Loucy (cell line): ENCODE data around the gene ATG4A.

Experiments
- H2AFZ ChIP-seq: fragments of 200-600 bp; sonication (generic); 2 replicates; pipeline ENCODE4 v1.6.0; 2016; ENCODE audit warnings: antibody characterized with exemption, mild to moderate bottlenecking, low read length, moderate library complexity
- H3F3A ChIP-seq: fragments of 200-600 bp; 2 replicates; pipeline ENCODE4 v1.6.0; 2016; ENCODE audit warnings: antibody characterized with exemption, low read depth, mild to moderate bottlenecking
- H3K27me3 ChIP-seq: fragments of 200-600 bp; sonication (generic); 2 replicates; pipeline ENCODE4 v1.6.1; 2014; ENCODE audit warnings: low read length, mild to moderate bottlenecking; ENCODE audit not compliant: insufficient read depth, poor library complexity, severe bottlenecking
- H3K36me3 ChIP-seq: fragments of 200-600 bp; sonication (generic); 2 replicates; pipeline ENCODE4 v1.6.1; 2016; ENCODE audit warnings: low read length; ENCODE audit not compliant: insufficient read depth
- H3K4me1 ChIP-seq: fragments of 200-600 bp; sonication (generic); 2 replicates; pipeline ENCODE4 v1.5.1; 2014; ENCODE audit warnings: low read length, mild to moderate bottlenecking; ENCODE audit not compliant: insufficient read depth, poor library complexity, severe bottlenecking
- H3K4me2 ChIP-seq: fragments of 200-600 bp; sonication (generic); 2 replicates; pipeline ENCODE4 v1.6.0; 2014; ENCODE audit warnings: antibody characterized with exemption, low read length, low read depth, mild to moderate bottlenecking; ENCODE audit not compliant: poor library complexity, severe bottlenecking
- H3K4me3 ChIP-seq: fragments of 200-600 bp; sonication (generic); 2 replicates; pipeline ENCODE4 v1.5.1; 2014; ENCODE audit warnings: low read length, mild to moderate bottlenecking, mixed read lengths; ENCODE audit not compliant: poor library complexity, severe bottlenecking
- H3K79me2 ChIP-seq: fragments of 200-600 bp; sonication (generic); 2 replicates; pipeline ENCODE4 v1.6.1; 2014; ENCODE audit warnings: low read length; ENCODE audit not compliant: insufficient read depth
- H3K9ac ChIP-seq: fragments of 200-600 bp; sonication (generic); 2 replicates; pipeline ENCODE4 v1.6.0; 2014; ENCODE audit warnings: mild to moderate bottlenecking, low read depth, low read length, moderate library complexity; ENCODE audit not compliant: poor library complexity, severe bottlenecking
- H3K9me2 ChIP-seq: fragments of 200-600 bp; sonication (generic); replicated peaks from 2 replicates; pipeline ENCODE4 v1.6.1; 2016; ENCODE audit warnings: low read depth, low read length, mixed read lengths
- H3K9me3 ChIP-seq: fragments of 200-600 bp; sonication (generic); 2 replicates; pipeline ENCODE4 v1.6.1; 2014; ENCODE audit warnings: mild to moderate bottlenecking, antibody characterized with exemption, low read length, low read depth; ENCODE audit not compliant: insufficient read depth
- H4K20me1 ChIP-seq: fragments of 200-600 bp; sonication (generic); 2 replicates; pipeline ENCODE4 v1.6.0; 2014; ENCODE audit warnings: antibody characterized with exemption, low read length, mild to moderate bottlenecking; ENCODE audit not compliant: insufficient read depth, poor library complexity, severe bottlenecking
- CTCF ChIP-seq: fragments of 200-600 bp; sonication (generic); conservative IDR thresholded peaks from 2 replicates; pipeline ENCODE4 v1.5.1; 2014; ENCODE audit warnings: mild to moderate bottlenecking, antibody characterized with exemption, low read length
- EZH2phosphoT487 ChIP-seq: fragments of 200-600 bp; IDR thresholded peaks from 2 replicates; pipeline ENCODE4 v1.6.1; 2018; ENCODE audit warnings: antibody characterized with exemption, mild to moderate bottlenecking, moderate library complexity, borderline replicate concordance

Gene ATG4A

GRCh38 chrX:108156082-108156481 lies 64.5 kb downstream of the ATG4A start:
- no peaks in the 10 kb centered on the region for H4K20me1 ChIP-seq
- no peak overlapping the region for H3K4me3 ChIP-seq
- H3K4me2 ChIP-seq, result no peak overlapping the region
- no peaks in the 10 kb centered on the region for H3K9me2 ChIP-seq
- H3K27me3 ChIP-seq, result no peaks in the 10 kb centered on the region
- no peak overlapping the region for H3K9ac ChIP-seq
- H3K9me3 ChIP-seq, result no peaks in the 10 kb centered on the region
- TF ChIP-seq EZH2phosphoT487, result no peak
- no peak for TF ChIP-seq CTCF
- no peaks in the 10 kb centered on the region for H3K79me2 ChIP-seq
- H3K4me1 ChIP-seq, result no peaks in the 10 kb centered on the region
- H3K36me3 ChIP-seq, result no peaks in the 10 kb centered on the region; the same call in 1 of the 2 replicates
- no peaks in the 10 kb centered on the region for H3F3A ChIP-seq
- no peak overlapping the region for H2AFZ ChIP-seq

GRCh38 chrX:108156934-108157466 lies 65.4 kb downstream of the ATG4A start:
- H2AFZ ChIP-seq, result no peak overlapping the region
- H3K9me3 ChIP-seq, result no peaks in the 10 kb centered on the region
- H3K79me2 ChIP-seq, result no peaks in the 10 kb centered on the region
- no peaks in the 10 kb centered on the region for H3K4me1 ChIP-seq
- no peaks in the 10 kb centered on the region for H3F3A ChIP-seq
- no peaks in the 10 kb centered on the region; the same call in 1 of the 2 replicates for H3K36me3 ChIP-seq
- H3K4me3 ChIP-seq, result no peak overlapping the region
- H3K4me2 ChIP-seq, result no peak overlapping the region
- H4K20me1 ChIP-seq, result no peaks in the 10 kb centered on the region
- no peaks in the 10 kb centered on the region for H3K9me2 ChIP-seq
- H3K27me3 ChIP-seq, result no peaks in the 10 kb centered on the region
- TF ChIP-seq CTCF, result no peak
- no peak for TF ChIP-seq EZH2phosphoT487
- no peak overlapping the region for H3K9ac ChIP-seq

GRCh38 chrX:108157628-108158027 lies 66.0 kb downstream of the ATG4A start:
- no peaks in the 10 kb centered on the region for H3K4me1 ChIP-seq
- no peaks in the 10 kb centered on the region for H3K9me2 ChIP-seq
- no peak overlapping the region for H2AFZ ChIP-seq
- no peaks in the 10 kb centered on the region for H3K27me3 ChIP-seq
- no peaks in the 10 kb centered on the region for H4K20me1 ChIP-seq
- H3K4me2 ChIP-seq, result no peak overlapping the region
- H3K9ac ChIP-seq, result no peak overlapping the region
- H3K79me2 ChIP-seq, result no peaks in the 10 kb centered on the region
- H3K4me3 ChIP-seq, result no peak overlapping the region
- no peaks in the 10 kb centered on the region for H3F3A ChIP-seq
- TF ChIP-seq CTCF (no peak), EZH2phosphoT487 (no peak)
- H3K9me3 ChIP-seq, result no peaks in the 10 kb centered on the region
- no peaks in the 10 kb centered on the region; the same call in 1 of the 2 replicates for H3K36me3 ChIP-seq
